Measurements from ENCODE around the gene SOBP.

The SOBP gene, protein sequence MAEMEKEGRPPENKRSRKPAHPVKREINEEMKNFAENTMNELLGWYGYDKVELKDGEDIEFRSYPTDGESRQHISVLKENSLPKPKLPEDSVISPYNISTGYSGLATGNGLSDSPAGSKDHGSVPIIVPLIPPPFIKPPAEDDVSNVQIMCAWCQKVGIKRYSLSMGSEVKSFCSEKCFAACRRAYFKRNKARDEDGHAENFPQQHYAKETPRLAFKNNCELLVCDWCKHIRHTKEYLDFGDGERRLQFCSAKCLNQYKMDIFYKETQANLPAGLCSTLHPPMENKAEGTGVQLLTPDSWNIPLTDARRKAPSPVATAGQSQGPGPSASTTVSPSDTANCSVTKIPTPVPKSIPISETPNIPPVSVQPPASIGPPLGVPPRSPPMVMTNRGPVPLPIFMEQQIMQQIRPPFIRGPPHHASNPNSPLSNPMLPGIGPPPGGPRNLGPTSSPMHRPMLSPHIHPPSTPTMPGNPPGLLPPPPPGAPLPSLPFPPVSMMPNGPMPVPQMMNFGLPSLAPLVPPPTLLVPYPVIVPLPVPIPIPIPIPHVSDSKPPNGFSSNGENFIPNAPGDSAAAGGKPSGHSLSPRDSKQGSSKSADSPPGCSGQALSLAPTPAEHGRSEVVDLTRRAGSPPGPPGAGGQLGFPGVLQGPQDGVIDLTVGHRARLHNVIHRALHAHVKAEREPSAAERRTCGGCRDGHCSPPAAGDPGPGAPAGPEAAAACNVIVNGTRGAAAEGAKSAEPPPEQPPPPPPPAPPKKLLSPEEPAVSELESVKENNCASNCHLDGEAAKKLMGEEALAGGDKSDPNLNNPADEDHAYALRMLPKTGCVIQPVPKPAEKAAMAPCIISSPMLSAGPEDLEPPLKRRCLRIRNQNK

DNA sequence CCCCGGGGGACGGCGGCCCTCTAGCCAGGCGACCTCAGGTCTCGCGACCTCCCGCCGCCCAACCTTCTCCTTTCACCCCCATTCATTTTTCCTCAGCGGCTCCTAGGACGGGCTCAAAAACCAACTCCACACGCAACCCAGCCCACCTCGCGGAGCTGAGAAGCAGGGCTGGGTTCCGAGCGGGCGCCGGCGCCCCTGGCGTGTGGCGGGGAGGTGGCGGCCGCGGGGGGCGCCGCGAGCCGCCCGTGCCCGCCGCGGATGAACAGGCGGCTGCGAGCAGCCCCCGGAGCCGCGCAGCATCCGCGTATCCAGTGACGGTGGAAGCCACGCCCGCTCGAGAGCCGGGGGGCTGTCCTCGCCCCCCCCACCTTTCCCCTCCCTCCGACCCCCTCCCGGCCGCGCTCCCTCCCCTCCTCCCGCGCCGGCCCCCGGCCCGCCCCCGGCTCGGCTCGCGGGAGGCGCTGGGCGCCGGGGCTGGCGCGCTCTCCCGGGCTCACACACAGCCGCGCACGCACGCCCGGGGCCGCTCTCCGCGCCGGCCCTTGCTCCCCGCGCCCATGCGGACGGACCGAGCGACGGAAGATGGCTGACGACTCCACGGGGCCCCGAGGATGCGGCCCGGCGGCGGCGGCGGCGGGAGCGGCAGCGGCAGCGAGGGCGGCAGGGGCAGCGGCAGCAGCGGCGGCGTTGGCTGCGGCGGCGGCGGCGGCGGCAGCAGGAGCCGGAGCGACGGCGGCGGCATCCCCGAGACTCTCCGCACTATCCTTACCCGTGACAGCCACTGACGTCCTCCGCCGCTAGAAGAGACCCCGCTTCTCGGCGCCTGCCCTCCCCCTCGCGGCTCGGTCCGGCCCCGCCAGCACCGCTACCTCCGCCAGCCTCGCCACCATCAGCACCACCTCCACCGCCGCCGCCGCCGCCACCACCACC, at the start of gene SOBP:
TSS of gene SOBP (plus strand) at position 482 of the 930 bp plus-strand sequence. CDS start 500 bp downstream, outside the sequence.
- no peak within 1 kb of the TSS for H3K27ac ChIP-seq
- peaks cover 36% of the 10 kb centered on the region for H3K4me1 ChIP-seq (ENCODE audit: low read depth, poor library complexity, severe bottlenecking)
- H3K36me3 ChIP-seq (ENCODE audit: insufficient read depth): no peaks in the 10 kb centered on the region
- H3K4me3 ChIP-seq (IDR thresholded peaks at IDR 0.05; ENCODE audit: insufficient read depth, low read depth, low read length): no peak within 1 kb of the TSS
- H3K27me3 ChIP-seq (ENCODE audit: insufficient read depth, low read depth): no peaks in the 10 kb centered on the region
- H2AFZ ChIP-seq (ENCODE audit: low read depth): peak within 1 kb of the TSS; percentile 66
- TF ChIP-seq, protein P1, sequence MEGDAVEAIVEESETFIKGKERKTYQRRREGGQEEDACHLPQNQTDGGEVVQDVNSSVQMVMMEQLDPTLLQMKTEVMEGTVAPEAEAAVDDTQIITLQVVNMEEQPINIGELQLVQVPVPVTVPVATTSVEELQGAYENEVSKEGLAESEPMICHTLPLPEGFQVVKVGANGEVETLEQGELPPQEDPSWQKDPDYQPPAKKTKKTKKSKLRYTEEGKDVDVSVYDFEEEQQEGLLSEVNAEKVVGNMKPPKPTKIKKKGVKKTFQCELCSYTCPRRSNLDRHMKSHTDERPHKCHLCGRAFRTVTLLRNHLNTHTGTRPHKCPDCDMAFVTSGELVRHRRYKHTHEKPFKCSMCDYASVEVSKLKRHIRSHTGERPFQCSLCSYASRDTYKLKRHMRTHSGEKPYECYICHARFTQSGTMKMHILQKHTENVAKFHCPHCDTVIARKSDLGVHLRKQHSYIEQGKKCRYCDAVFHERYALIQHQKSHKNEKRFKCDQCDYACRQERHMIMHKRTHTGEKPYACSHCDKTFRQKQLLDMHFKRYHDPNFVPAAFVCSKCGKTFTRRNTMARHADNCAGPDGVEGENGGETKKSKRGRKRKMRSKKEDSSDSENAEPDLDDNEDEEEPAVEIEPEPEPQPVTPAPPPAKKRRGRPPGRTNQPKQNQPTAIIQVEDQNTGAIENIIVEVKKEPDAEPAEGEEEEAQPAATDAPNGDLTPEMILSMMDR (conservative IDR thresholded peaks at IDR 0.05; ENCODE audit: low read depth, low read length): no peak
- no peaks in the 10 kb centered on the region for H4K20me1 ChIP-seq (ENCODE audit: insufficient read depth)
- H3K9ac ChIP-seq: peak within 1 kb of the TSS; percentile 27; the same call in 1 of the 2 replicates
- peaks cover 20% of the 10 kb centered on the region; the same call in 1 of the 2 replicates for H3K79me2 ChIP-seq (ENCODE audit: insufficient read depth, low read depth)
- H3K4me2 ChIP-seq: peak within 1 kb of the TSS; percentile 88; the same call in 1 of the 2 replicates

DNA sequence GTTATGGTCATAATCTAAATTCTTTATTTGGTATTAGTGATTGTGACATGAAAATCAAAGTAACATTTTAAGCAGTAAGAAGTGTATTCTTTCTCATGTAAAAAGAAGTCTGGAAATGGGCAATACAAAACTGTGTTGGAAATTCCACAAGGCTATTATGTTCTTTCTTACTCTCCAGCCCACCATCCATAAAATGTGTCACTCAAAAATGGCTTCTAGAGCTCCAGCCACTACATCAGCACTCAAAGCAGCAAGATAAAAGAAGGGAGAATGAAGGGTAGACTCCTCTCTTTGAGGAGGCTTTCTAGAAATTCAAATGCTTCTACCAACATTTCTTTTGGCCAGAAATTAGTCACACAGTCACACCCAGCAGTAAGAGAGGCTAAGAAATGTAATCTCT, 49.0 kb upstream of the SOBP start:
- H4K20me1 ChIP-seq (ENCODE audit: insufficient read depth): no peaks in the 10 kb centered on the region
- TF ChIP-seq, protein P1 (conservative IDR thresholded peaks at IDR 0.05; ENCODE audit: low read depth, low read length): no peak
- no peak overlapping the region for H3K27ac ChIP-seq
- H3K4me3 ChIP-seq (IDR thresholded peaks at IDR 0.05; ENCODE audit: insufficient read depth, low read depth, low read length): no peak overlapping the region
- H3K9ac ChIP-seq: no peak overlapping the region
- H2AFZ ChIP-seq (ENCODE audit: low read depth): no peak overlapping the region
- H3K36me3 ChIP-seq (ENCODE audit: insufficient read depth): no peaks in the 10 kb centered on the region
- no peaks in the 10 kb centered on the region for H3K27me3 ChIP-seq (ENCODE audit: insufficient read depth, low read depth)
- no peaks in the 10 kb centered on the region for H3K4me1 ChIP-seq (ENCODE audit: low read depth, poor library complexity, severe bottlenecking)
- no peaks in the 10 kb centered on the region for H3K79me2 ChIP-seq (ENCODE audit: insufficient read depth, low read depth)
- H3K4me2 ChIP-seq: no peak overlapping the region

DNA sequence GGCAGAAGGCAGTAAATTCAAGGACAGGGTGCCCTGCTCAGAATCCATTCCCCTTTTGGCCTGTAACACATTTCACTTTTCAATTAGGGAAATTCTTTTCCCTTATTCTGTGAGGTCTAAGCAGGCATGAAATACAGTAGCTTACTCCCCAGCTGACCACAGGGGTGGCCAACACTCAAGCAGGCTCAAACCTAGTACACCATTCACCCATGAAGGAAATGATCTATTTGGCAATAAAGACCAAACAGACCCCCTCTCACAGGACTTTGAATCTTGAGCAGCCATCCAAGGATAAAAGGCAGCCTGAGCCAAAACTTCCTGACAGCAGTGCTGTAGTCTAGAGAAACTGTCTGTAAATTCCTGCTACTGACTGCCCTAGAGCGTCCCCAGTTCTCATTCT, 48.2 kb upstream of the SOBP start:
- no peak overlapping the region for H3K9ac ChIP-seq
- H3K4me3 ChIP-seq (IDR thresholded peaks at IDR 0.05; ENCODE audit: insufficient read depth, low read depth, low read length): no peak overlapping the region
- no peak overlapping the region for H2AFZ ChIP-seq (ENCODE audit: low read depth)
- H3K4me1 ChIP-seq (ENCODE audit: low read depth, poor library complexity, severe bottlenecking): no peaks in the 10 kb centered on the region
- H3K79me2 ChIP-seq (ENCODE audit: insufficient read depth, low read depth): no peaks in the 10 kb centered on the region
- H3K4me2 ChIP-seq: no peak overlapping the region
- no peaks in the 10 kb centered on the region for H3K36me3 ChIP-seq (ENCODE audit: insufficient read depth)
- H3K27ac ChIP-seq: no peak overlapping the region
- no peaks in the 10 kb centered on the region for H3K27me3 ChIP-seq (ENCODE audit: insufficient read depth, low read depth)
- H4K20me1 ChIP-seq (ENCODE audit: insufficient read depth): no peaks in the 10 kb centered on the region
- TF ChIP-seq, protein P1 (conservative IDR thresholded peaks at IDR 0.05; ENCODE audit: low read depth, low read length): no peak

Measured in KMS-11 (cell line).